Colonic mucosa (tissue), 4 donors: ENCODE measurements around the gene SEPTIN5. TPM values are rescaled to one million over a fixed set of nuclear protein-coding genes. Genes with fewer than 3 reads are reported as not detected.

Experiments
- DNase-seq: peaks from one replicate; pipeline ENCODE4 v3.0.0-alpha.2; 2020
- H3K27ac ChIP-seq: fragments of 200-600 bp; one replicate; pipeline ENCODE4 v1.8.0; 2021
- H3K27me3 ChIP-seq: fragments of 200-600 bp; one replicate; pipeline ENCODE4 v1.8.0; 2021
- H3K36me3 ChIP-seq: fragments of 200-600 bp; one replicate; pipeline ENCODE4 v1.8.0; 2021
- H3K4me1 ChIP-seq: fragments of 200-600 bp; one replicate; pipeline ENCODE4 v1.8.0; 2021; ENCODE audit warnings: mild to moderate bottlenecking
- H3K4me3 ChIP-seq: fragments of 200-600 bp; one replicate; pipeline ENCODE4 v1.8.0; 2021
- H3K9ac ChIP-seq, 2 donors: one replicate each; pipeline ENCODE4 v1.7.0; 2013; ENCODE audit warnings: control low read depth in 2 of 2, low read depth in 2 of 2, low read length in 2 of 2
- H3K9me3 ChIP-seq: fragments of 200-600 bp; one replicate; pipeline ENCODE4 v1.8.0; 2021
- CTCF ChIP-seq: fragments of 200-600 bp; IDR thresholded peaks from one replicate; pipeline ENCODE4 v1.8.0; 2022; ENCODE audit warnings: antibody characterized with exemption, mild to moderate bottlenecking
- intact Hi-C: fragments of 100-400 bp; cut with DNase I; formaldehyde crosslinking; loops from one replicate; pipeline ENCODE4 v1.14.1; 2022
- total RNA-seq, 2 donors: library from RNA; stranded (reverse); fragmentation: NEBNext Ultra II Directional in 1 of 2; extraction: Animal tissue kit (Norgen Biotek cat#: 25700) in 1 of 2; gene quantifications; one replicate each; pipeline ENCODE4 v1.2.1, GENCODE V29; 2021
- donor health status: healthy.
- donor health status: DM: no; HTN: no; CAD: no.
- donor health status: DM: no; HTN: no; CAD: no.

Gene SEPTIN5
- total RNA-seq, 2 donors from 2014 or later: 2.2 to 2.5 TPM

GRCh38 chr22:19710020-19710768 is 4.1 kb upstream of the SEPTIN5 start:
- intact Hi-C loops: no loop called here
- Histone ChIP-seq H3K4me1 (no peaks in the 10 kb centered on the region), H3K27me3 (peaks cover 18% of the 10 kb centered on the region), H3K9ac (no peak overlapping the region), H3K9me3 (no peaks in the 10 kb centered on the region), H3K4me3 (no peak overlapping the region), H3K27ac (no peak overlapping the region), H3K36me3 (no peaks in the 10 kb centered on the region)
- TF ChIP-seq CTCF: no peak
- DNase-seq: no peak

GRCh38 chr22:19710769-19711106 is 3.6 kb upstream of the SEPTIN5 start:
- Histone ChIP-seq H3K9me3 (no peaks in the 10 kb centered on the region), H3K27me3 (peaks cover 18% of the 10 kb centered on the region), H3K27ac (no peak overlapping the region), H3K9ac (no peak overlapping the region), H3K36me3 (no peaks in the 10 kb centered on the region), H3K4me1 (no peaks in the 10 kb centered on the region), H3K4me3 (no peak overlapping the region)
- no peak for TF ChIP-seq CTCF
- no peak for DNase-seq
- intact Hi-C loops: no loop called here

- H3K9ac ChIP-seq: no peak overlapping the region
- TF ChIP-seq CTCF: no peak
- no peaks in the 10 kb centered on the region for H3K36me3 ChIP-seq
- H3K4me1 ChIP-seq: no peaks in the 10 kb centered on the region
- no peaks in the 10 kb centered on the region for H3K9me3 ChIP-seq
- no peak overlapping the region for H3K4me3 ChIP-seq
- DNase-seq: no peak
- intact Hi-C loops: no loop called here
- H3K27ac ChIP-seq: no peak overlapping the region
- H3K27me3 ChIP-seq: peaks cover 20% of the 10 kb centered on the region
Measured at GRCh38 chr22:19713245-19713644, 1.1 kb upstream of the SEPTIN5 start.

GRCh38 chr22:19713650-19714311 is 522 bp upstream of the SEPTIN5 start:
- Histone ChIP-seq H3K36me3 (no peaks in the 10 kb centered on the region), H3K27ac (no peak overlapping the region), H3K9me3 (no peaks in the 10 kb centered on the region), H3K4me3 (peak overlapping the region; percentile 23), H3K9ac (peak overlapping the region in 1 of 2 donors; percentile 19), H3K27me3 (peaks cover 26% of the 10 kb centered on the region), H3K4me1 (no peaks in the 10 kb centered on the region)
- intact Hi-C loops: no loop called here
- TF ChIP-seq CTCF: no peak
- no peak for DNase-seq

- no peak overlapping the region for H3K27ac ChIP-seq
- H3K27me3 ChIP-seq: peaks cover 42% of the 10 kb centered on the region
- intact Hi-C loops: no loop called here
- DNase-seq: no peak
- H3K36me3 ChIP-seq: no peaks in the 10 kb centered on the region
- peak overlapping the region; percentile 40 for H3K4me3 ChIP-seq
- no peaks in the 10 kb centered on the region for H3K9me3 ChIP-seq
- no peak for TF ChIP-seq CTCF
- peak overlapping the region in 1 of 2 donors; percentile 43 for H3K9ac ChIP-seq
- no peaks in the 10 kb centered on the region for H3K4me1 ChIP-seq
Measured at GRCh38 chr22:19715188-19715930, 1.1 kb downstream of the SEPTIN5 start.
